HepG2 (cell line): Measurements from ENCODE around the gene SCAF11. TPM values are rescaled to one million over a fixed set of nuclear protein-coding genes. Genes with fewer than 3 reads are reported as not detected.

Experiments
- CENPT ChIP-seq: sonication (generic); formaldehyde crosslinking; IDR thresholded peaks from 2 replicates; pipeline ENCODE4 v1.8.0; 2022; ENCODE audit warnings: low read depth, mild to moderate bottlenecking, moderate library complexity, missing genetic modification reagents
- EED ChIP-seq: sonication (generic); formaldehyde crosslinking; IDR thresholded peaks from 2 replicates; pipeline ENCODE4 v1.5.0; 2020; ENCODE audit warnings: mild to moderate bottlenecking, missing genetic modification reagents
- KLF11 ChIP-seq: IDR thresholded peaks from 2 replicates; pipeline ENCODE4 v1.6.1; 2016; ENCODE audit warnings: missing compliant biosample characterization
- MAF1 ChIP-seq: sonication (generic); formaldehyde crosslinking; IDR thresholded peaks from 2 replicates; pipeline ENCODE4 v1.5.0; 2020; ENCODE audit warnings: missing genetic modification reagents, borderline replicate concordance
- NCOR1 ChIP-seq: fragments of 200-600 bp; sonication (generic); IDR thresholded peaks from 2 replicates; pipeline ENCODE4 v1.7.0; 2017; ENCODE audit warnings: antibody characterized with exemption, low read length, borderline replicate concordance
- SIN3A ChIP-seq: IDR thresholded peaks from 2 replicates; pipeline ENCODE4 v1.6.1; 2011; ENCODE audit warnings: low read depth, mild to moderate bottlenecking, control low read depth, low read length, borderline replicate concordance
- YY1 ChIP-seq: IDR thresholded peaks from 2 replicates; pipeline ENCODE4 v1.6.1; 2011; ENCODE audit warnings: low read length, low read depth, moderate library complexity, mild to moderate bottlenecking; ENCODE audit not compliant: insufficient read depth, insufficient replicate concordance
- ZBTB42 ChIP-seq: sonication (generic); formaldehyde crosslinking; IDR thresholded peaks from 2 replicates; pipeline ENCODE4 v1.5.0; 2020; ENCODE audit warnings: mild to moderate bottlenecking, missing genetic modification reagents
- ZBTB7A ChIP-seq: sonication (generic); formaldehyde crosslinking; IDR thresholded peaks from 2 replicates; pipeline ENCODE4 v1.8.0; 2022; ENCODE audit warnings: mild to moderate bottlenecking, missing genetic modification reagents
- ZNF264 ChIP-seq: sonication (generic); formaldehyde crosslinking; IDR thresholded peaks from 2 replicates; pipeline ENCODE4 v1.4.0; 2020; ENCODE audit warnings: missing genetic modification reagents
- ZNF350 ChIP-seq: sonication (generic); formaldehyde crosslinking; IDR thresholded peaks from 2 replicates; pipeline ENCODE4 v1.4.0; 2020; ENCODE audit warnings: mild to moderate bottlenecking, low read depth, missing genetic modification reagents, borderline replicate concordance
- ZNF713 ChIP-seq: sonication (generic); formaldehyde crosslinking; IDR thresholded peaks from 2 replicates; pipeline ENCODE4 v1.4.0; 2020; ENCODE audit warnings: mild to moderate bottlenecking, missing genetic modification reagents
- polyA plus RNA-seq, 8 experiments: library from polyadenylated mRNA; depleted of rRNA in 3 of 8; stranded (reverse) in 7 of 8; unstranded in 1 of 8; fragments of >200 nt; fragmentation: Illumina TruSeq in 4 of 8; extraction: Trizol in 4 of 8; gene quantifications; 2 replicates each; pipeline versions ENCODE4 v1.2.1 to v1.2.3, GENCODE V29; 2011 to 2016; ENCODE audit warnings: low read depth in 4 of 8, missing spikeins in 1 of 8, mixed read lengths in 1 of 8; ENCODE audit not compliant: insufficient read depth in 1 of 8
- total RNA-seq, 5 experiments: library from RNA; depleted of rRNA; stranded (reverse); fragments of >200 nt; fragmentation: Illumina TruSeq; extraction: Trizol; gene quantifications; 2 replicates each; pipeline ENCODE4 v1.2.3, GENCODE V29; 2016; ENCODE audit warnings: low read depth in 1 of 5
- TF ChIP-seq, protein P1 (sequence below): sonication (generic); formaldehyde crosslinking; IDR thresholded peaks from 2 replicates; pipeline ENCODE4 v1.8.1; 2022; ENCODE audit warnings: low read depth, mild to moderate bottlenecking, missing genetic modification reagents
- TF ChIP-seq, protein P2 (sequence below): sonication (generic); formaldehyde crosslinking; IDR thresholded peaks from 2 replicates; pipeline ENCODE4 v1.5.1; 2020; ENCODE audit warnings: mild to moderate bottlenecking, missing genetic modification reagents, moderate library complexity
- TF ChIP-seq, protein P3 (sequence below): sonication (generic); formaldehyde crosslinking; IDR thresholded peaks from 2 replicates; pipeline ENCODE4 v1.4.0; 2020; ENCODE audit warnings: missing genetic modification reagents, borderline replicate concordance
- TF ChIP-seq, protein P4 (sequence below): sonication (generic); formaldehyde crosslinking; IDR thresholded peaks from 2 replicates; pipeline ENCODE4 v1.4.0; 2020; ENCODE audit warnings: missing genetic modification reagents

Gene SCAF11
- total and polyA plus RNA-seq, 2 of the 13 experiments (the other 11 are each of a cell fraction or from before 2014, with no cell fraction given): 26.9 to 38.3 TPM

DNA sequence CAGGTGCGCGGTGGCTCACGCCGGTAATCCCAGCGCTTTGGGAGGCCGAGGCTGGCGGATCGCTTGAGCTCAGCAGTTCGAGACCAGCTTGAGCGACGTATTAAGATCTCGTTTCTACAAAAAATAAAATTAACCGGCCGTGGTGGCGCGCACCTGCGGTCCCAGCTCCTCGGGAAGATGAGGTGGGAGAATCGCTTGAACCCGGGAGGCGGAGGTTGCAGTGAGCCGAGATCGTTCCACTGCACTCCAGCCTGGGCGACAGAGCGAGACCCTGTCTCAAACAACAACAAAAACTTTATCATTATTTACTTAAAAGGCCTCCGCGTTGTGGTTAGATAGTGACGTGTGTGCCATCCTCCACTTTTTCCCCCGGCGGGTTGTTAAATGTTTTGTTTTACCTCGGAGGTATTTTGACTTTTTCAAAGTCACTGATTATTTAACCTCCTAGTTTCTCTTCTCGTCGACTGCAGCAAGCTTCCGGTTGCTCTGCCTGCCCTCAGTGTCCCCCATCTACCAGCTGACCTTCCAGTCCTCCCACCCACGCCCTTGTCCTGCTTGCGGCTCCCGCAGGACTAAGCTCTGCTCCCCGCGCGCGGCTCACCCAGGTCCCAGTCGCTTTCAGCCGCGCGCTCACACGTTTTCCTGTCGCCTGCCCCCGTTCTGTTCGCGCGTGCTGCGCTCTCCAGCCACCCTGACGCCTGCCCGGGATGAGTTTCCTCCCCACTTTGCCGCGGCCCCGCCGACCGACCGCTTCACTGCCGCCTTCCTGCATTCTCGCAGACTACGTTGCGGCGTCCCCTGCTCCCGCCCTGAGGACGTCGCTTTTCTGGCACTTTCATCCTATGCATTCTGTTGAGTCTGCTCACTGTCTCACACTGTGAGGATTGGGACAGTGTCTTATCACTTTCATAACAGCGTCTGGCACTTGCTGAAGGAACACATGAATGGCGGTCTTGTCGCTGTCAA is 1.2 kb upstream of the SCAF11 start (continued):
- TF ChIP-seq ZBTB42 (0 out of 2 replicates have a peak, but pooled peaks have one; percentile 47), ZNF264 (CRISPR knock-in tag) (peak; percentile 64; the same call in 1 of the 2 replicates), NCOR1 (no peak), ZNF350 (0 out of 2 replicates have a peak, but pooled peaks have one; percentile 34), CENPT (CRISPR knock-in tag) (0 out of 2 replicates have a peak, but pooled peaks have one; percentile 74), MAF1 (CRISPR knock-in tag) (peak; percentile 27; the same call in 1 of the 2 replicates), EED (no peak), ZNF713 (CRISPR knock-in tag) (no peak), ZBTB7A (no peak), SIN3A (peak; percentile 55; the same call in 1 of the 2 replicates), KLF11 (CRISPR knock-in tag) (peak; percentile 79; the same call in 1 of the 2 replicates), YY1 (peak; percentile 62)
- TF ChIP-seq, protein P1, sequence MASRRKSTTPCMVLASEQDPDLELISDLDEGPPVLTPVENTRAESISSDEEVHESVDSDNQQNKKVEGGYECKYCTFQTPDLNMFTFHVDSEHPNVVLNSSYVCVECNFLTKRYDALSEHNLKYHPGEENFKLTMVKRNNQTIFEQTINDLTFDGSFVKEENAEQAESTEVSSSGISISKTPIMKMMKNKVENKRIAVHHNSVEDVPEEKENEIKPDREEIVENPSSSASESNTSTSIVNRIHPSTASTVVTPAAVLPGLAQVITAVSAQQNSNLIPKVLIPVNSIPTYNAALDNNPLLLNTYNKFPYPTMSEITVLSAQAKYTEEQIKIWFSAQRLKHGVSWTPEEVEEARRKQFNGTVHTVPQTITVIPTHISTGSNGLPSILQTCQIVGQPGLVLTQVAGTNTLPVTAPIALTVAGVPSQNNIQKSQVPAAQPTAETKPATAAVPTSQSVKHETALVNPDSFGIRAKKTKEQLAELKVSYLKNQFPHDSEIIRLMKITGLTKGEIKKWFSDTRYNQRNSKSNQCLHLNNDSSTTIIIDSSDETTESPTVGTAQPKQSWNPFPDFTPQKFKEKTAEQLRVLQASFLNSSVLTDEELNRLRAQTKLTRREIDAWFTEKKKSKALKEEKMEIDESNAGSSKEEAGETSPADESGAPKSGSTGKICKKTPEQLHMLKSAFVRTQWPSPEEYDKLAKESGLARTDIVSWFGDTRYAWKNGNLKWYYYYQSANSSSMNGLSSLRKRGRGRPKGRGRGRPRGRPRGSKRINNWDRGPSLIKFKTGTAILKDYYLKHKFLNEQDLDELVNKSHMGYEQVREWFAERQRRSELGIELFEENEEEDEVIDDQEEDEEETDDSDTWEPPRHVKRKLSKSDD: peak; percentile 93
- TF ChIP-seq, protein P2, sequence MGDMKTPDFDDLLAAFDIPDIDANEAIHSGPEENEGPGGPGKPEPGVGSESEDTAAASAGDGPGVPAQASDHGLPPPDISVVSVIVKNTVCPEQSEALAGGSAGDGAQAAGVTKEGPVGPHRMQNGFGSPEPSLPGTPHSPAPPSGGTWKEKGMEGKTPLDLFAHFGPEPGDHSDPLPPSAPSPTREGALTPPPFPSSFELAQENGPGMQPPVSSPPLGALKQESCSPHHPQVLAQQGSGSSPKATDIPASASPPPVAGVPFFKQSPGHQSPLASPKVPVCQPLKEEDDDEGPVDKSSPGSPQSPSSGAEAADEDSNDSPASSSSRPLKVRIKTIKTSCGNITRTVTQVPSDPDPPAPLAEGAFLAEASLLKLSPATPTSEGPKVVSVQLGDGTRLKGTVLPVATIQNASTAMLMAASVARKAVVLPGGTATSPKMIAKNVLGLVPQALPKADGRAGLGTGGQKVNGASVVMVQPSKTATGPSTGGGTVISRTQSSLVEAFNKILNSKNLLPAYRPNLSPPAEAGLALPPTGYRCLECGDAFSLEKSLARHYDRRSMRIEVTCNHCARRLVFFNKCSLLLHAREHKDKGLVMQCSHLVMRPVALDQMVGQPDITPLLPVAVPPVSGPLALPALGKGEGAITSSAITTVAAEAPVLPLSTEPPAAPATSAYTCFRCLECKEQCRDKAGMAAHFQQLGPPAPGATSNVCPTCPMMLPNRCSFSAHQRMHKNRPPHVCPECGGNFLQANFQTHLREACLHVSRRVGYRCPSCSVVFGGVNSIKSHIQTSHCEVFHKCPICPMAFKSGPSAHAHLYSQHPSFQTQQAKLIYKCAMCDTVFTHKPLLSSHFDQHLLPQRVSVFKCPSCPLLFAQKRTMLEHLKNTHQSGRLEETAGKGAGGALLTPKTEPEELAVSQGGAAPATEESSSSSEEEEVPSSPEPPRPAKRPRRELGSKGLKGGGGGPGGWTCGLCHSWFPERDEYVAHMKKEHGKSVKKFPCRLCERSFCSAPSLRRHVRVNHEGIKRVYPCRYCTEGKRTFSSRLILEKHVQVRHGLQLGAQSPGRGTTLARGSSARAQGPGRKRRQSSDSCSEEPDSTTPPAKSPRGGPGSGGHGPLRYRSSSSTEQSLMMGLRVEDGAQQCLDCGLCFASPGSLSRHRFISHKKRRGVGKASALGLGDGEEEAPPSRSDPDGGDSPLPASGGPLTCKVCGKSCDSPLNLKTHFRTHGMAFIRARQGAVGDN: peak; percentile 95
- TF ChIP-seq, protein P3, sequence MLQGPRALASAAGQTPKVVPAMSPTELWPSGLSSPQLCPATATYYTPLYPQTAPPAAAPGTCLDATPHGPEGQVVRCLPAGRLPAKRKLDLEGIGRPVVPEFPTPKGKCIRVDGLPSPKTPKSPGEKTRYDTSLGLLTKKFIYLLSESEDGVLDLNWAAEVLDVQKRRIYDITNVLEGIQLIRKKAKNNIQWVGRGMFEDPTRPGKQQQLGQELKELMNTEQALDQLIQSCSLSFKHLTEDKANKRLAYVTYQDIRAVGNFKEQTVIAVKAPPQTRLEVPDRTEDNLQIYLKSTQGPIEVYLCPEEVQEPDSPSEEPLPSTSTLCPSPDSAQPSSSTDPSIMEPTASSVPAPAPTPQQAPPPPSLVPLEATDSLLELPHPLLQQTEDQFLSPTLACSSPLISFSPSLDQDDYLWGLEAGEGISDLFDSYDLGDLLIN (CRISPR knock-in tag): peak; percentile 69; the same call in 1 of the 2 replicates
- TF ChIP-seq, protein P4, sequence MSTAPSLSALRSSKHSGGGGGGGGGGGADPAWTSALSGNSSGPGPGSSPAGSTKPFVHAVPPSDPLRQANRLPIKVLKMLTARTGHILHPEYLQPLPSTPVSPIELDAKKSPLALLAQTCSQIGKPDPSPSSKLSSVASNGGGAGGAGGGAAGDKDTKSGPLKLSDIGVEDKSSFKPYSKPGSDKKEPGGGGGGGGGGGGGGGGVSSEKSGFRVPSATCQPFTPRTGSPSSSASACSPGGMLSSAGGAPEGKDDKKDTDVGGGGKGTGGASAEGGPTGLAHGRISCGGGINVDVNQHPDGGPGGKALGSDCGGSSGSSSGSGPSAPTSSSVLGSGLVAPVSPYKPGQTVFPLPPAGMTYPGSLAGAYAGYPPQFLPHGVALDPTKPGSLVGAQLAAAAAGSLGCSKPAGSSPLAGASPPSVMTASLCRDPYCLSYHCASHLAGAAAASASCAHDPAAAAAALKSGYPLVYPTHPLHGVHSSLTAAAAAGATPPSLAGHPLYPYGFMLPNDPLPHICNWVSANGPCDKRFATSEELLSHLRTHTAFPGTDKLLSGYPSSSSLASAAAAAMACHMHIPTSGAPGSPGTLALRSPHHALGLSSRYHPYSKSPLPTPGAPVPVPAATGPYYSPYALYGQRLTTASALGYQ (CRISPR knock-in tag): peak; percentile 29; the same call in 1 of the 2 replicates
